Cardiac muscle cell (in vitro differentiated cells and primary cell): ENCODE measurements around the gene FAM53C. TPM values are rescaled to one million over a fixed set of nuclear protein-coding genes. Genes with fewer than 3 reads are reported as not detected.
A peak's percentile ranks its signal among the peaks of the same experiment; 100 is the strongest.

Experiments
- DNase-seq, 2 donors: peaks; one replicate each; pipeline versions ENCODE4 v3.0.0 to v3.0.0-alpha.2; 2010 to 2017; ENCODE audit warnings: low read depth in 1 of 2, low spot score in 1 of 2
- H3K27ac ChIP-seq: fragments of 200-600 bp; sonication (generic); 2 replicates; pipeline ENCODE4 v1.5.1; 2016
- H3K27me3 ChIP-seq: fragments of 200-600 bp; sonication (generic); 2 replicates; pipeline ENCODE4 v1.6.0; 2016; ENCODE audit warnings: control low read depth
- H3K36me3 ChIP-seq: fragments of 200-600 bp; sonication (generic); 2 replicates; pipeline ENCODE4 v1.5.1; 2016; ENCODE audit warnings: control low read depth
- H3K4me1 ChIP-seq: fragments of 200-600 bp; sonication (generic); 2 replicates; pipeline ENCODE4 v1.8.1; 2017; ENCODE audit warnings: low read depth, mild to moderate bottlenecking, mixed run types
- H3K4me3 ChIP-seq: fragments of 200-600 bp; sonication (generic); 2 replicates; pipeline ENCODE4 v1.5.1; 2016; ENCODE audit warnings: mild to moderate bottlenecking
- H3K9me3 ChIP-seq: fragments of 200-600 bp; sonication (generic); 2 replicates; pipeline ENCODE4 v1.5.1; 2017; ENCODE audit warnings: low read depth, mild to moderate bottlenecking, control low read depth
- polyA plus RNA-seq: library from polyadenylated mRNA; unstranded; fragments of >200 nt; fragmentation: Nextera tagmentation; extraction: Ambion mirVana; gene quantifications from 2 replicates; pipeline ENCODE4 v1.2.1, GENCODE V29; 2016
- total RNA-seq: library from RNA; depleted of rRNA; stranded (reverse); fragments of >200 nt; gene quantifications from 2 replicates; pipeline ENCODE4 v1.2.3, GENCODE V29; 2016
- TF ChIP-seq, protein P1 (sequence below): IDR thresholded peaks from 2 replicates; pipeline ENCODE4 v1.5.1; 2012; ENCODE audit warnings: low read depth, mild to moderate bottlenecking, low read length

FAM53C gene
- total and polyA plus RNA-seq, 2 experiments from 2014 or later = 43.6 to 45.4 TPM

DNA sequence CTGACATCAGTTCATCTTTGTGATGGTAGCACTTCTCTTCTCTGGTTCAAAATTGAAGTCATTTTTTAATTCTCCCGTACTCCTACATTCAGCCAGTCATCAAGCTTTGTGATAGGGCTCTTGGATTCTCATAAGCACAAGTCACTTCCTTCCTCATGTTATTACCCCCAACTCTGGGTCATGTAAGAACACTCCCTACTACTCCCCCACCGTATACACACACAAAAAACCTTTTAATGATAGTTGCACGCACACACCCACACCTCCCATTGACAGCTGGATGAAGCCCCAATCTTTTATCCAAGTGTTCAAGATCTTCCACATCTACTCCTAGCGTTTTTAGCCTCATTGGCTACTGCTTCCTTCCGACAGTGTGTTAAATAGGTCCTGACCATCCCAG lies 31.2 kb downstream of the FAM53C start:
- DNase-seq = peak in 1 of 2 donors; percentile 28
- peaks cover 14% of the 10 kb centered on the region for H3K4me1 ChIP-seq
- H3K27ac ChIP-seq = peak overlapping the region; percentile 12
- no peaks in the 10 kb centered on the region for H3K9me3 ChIP-seq
- TF ChIP-seq, protein P1, sequence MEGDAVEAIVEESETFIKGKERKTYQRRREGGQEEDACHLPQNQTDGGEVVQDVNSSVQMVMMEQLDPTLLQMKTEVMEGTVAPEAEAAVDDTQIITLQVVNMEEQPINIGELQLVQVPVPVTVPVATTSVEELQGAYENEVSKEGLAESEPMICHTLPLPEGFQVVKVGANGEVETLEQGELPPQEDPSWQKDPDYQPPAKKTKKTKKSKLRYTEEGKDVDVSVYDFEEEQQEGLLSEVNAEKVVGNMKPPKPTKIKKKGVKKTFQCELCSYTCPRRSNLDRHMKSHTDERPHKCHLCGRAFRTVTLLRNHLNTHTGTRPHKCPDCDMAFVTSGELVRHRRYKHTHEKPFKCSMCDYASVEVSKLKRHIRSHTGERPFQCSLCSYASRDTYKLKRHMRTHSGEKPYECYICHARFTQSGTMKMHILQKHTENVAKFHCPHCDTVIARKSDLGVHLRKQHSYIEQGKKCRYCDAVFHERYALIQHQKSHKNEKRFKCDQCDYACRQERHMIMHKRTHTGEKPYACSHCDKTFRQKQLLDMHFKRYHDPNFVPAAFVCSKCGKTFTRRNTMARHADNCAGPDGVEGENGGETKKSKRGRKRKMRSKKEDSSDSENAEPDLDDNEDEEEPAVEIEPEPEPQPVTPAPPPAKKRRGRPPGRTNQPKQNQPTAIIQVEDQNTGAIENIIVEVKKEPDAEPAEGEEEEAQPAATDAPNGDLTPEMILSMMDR = no peak
- H3K27me3 ChIP-seq = no peaks in the 10 kb centered on the region
- H3K36me3 ChIP-seq = peaks cover 8% of the 10 kb centered on the region
- H3K4me3 ChIP-seq = no peak overlapping the region

DNA sequence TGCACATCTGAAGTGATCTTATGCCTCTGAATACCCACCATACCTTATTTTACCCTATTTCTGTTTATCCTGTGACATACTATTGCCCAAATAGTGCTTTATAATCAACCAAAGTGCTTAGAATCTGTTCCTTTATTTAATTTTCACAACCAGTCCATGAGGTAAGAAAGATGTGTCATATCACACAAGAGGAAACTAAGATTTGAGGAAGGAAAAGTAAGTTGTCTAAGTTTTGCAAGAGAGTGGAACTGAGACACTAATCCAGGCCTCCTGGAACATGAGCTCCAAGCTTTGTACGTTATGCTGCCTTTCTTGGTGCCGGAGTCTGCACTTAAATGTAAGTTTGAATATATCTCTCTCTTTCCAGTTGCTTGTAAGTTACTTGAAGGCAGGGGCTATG lies 31.6 kb downstream of the FAM53C start:
- H3K9me3 ChIP-seq = no peaks in the 10 kb centered on the region
- H3K4me1 ChIP-seq = peaks cover 14% of the 10 kb centered on the region
- DNase-seq = no peak
- H3K27me3 ChIP-seq = no peaks in the 10 kb centered on the region
- peaks cover 12% of the 10 kb centered on the region for H3K36me3 ChIP-seq
- no peak overlapping the region for H3K4me3 ChIP-seq
- TF ChIP-seq, protein P1 = no peak
- H3K27ac ChIP-seq = peak overlapping the region; percentile 12

DNA sequence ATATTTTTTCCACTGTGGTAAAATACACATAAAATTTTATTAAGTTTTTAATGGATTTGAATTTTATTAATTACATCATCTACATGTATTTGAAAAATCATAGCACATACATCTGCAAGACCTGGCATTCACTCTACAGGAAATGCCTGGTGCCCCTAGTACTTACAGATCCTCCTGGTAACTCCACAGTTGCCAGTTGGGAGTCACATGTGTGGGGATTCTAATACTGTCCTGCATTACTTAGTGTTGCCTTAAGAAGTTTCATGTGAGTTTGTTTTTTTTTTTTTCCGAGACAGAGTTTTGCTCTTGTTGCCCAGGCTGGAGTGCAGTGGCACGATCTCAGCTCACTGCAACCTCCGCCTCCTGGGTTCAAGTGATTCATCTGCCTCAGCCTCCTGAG lies 32.5 kb downstream of the FAM53C start:
- TF ChIP-seq, protein P1 = no peak
- DNase-seq = no peak
- Histone ChIP-seq H3K4me1 (peaks cover 14% of the 10 kb centered on the region), H3K27me3 (no peaks in the 10 kb centered on the region), H3K27ac (no peak overlapping the region), H3K36me3 (peaks cover 19% of the 10 kb centered on the region), H3K4me3 (no peak overlapping the region), H3K9me3 (no peaks in the 10 kb centered on the region)

DNA sequence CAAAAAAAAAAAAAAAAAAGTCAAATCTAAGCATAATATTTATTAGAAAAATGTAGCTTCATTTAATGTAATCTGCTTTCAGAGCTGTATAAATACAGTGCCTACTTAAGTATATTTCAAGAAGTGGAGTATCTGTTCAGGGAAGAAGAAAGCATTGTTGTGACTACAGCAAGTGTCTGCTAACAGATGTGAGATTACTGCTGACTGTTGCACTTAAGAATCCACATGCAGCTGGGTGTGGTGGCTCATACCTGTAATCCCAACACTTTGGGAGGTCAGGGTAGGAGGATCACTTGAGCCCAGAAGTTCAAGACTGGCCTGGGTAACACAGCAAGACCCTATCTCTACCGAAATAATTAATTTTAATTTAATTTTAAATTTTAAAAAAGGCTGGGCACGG lies 33.4 kb downstream of the FAM53C start:
- no peaks in the 10 kb centered on the region for H3K27me3 ChIP-seq
- no peak overlapping the region for H3K4me3 ChIP-seq
- peaks cover 10% of the 10 kb centered on the region for H3K4me1 ChIP-seq
- H3K9me3 ChIP-seq = no peaks in the 10 kb centered on the region
- peaks cover 28% of the 10 kb centered on the region for H3K36me3 ChIP-seq
- H3K27ac ChIP-seq = no peak overlapping the region
- TF ChIP-seq, protein P1 = no peak
- no peak for DNase-seq

DNA sequence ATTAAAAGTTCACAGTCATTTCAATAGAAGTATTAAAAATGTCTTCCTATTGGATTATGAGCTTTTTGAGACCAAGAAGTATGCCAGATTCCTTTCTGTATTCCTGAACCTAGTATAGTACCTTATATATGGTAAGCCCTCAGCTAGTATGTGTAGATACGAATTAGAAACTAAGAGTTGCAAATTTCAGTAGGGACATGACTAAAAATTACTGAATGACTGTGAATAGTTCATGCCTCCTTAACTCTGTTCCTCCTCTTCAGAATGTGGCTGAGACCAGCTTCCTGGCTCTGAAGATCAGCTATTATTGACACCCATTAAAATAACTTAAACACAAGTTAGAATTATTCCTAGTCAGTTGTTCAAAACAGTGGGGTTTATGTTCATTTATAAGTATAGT lies 34.2 kb downstream of the FAM53C start:
- no peak for DNase-seq
- Histone ChIP-seq H3K27me3 (no peaks in the 10 kb centered on the region), H3K4me3 (no peak overlapping the region), H3K36me3 (peaks cover 33% of the 10 kb centered on the region), H3K27ac (no peak overlapping the region), H3K9me3 (no peaks in the 10 kb centered on the region), H3K4me1 (peaks cover 2% of the 10 kb centered on the region)
- TF ChIP-seq, protein P1 = no peak

GRCh38 chr5:138372653-138373052 lies 34.6 kb downstream of the FAM53C start:
- Histone ChIP-seq H3K36me3 (peaks cover 37% of the 10 kb centered on the region), H3K27me3 (no peaks in the 10 kb centered on the region), H3K27ac (no peak overlapping the region), H3K4me3 (no peak overlapping the region), H3K4me1 (no peaks in the 10 kb centered on the region), H3K9me3 (no peaks in the 10 kb centered on the region)
- TF ChIP-seq, protein P1 = no peak
- no peak for DNase-seq
